Peyer's patch (tissue), 4 donors: ENCODE results near the gene LARGE2.

Experiments
- POLR2A ChIP-seq, 2 donors: fragments of 450-650 bp; IDR thresholded peaks; one replicate each; pipeline ENCODE4 v1.5.1; 2017; ENCODE audit warnings: antibody characterized with exemption in 2 of 2, mild to moderate bottlenecking in 2 of 2, moderate library complexity in 2 of 2
- TF ChIP-seq, protein P1 (sequence below), 6 experiments: fragments of 450-650 bp in 4 of 6; fragments of 200-600 bp in 2 of 6; sonication (generic) in 1 of 6; IDR thresholded peaks; one replicate each; pipeline ENCODE4 v1.5.1; 2017 to 2019; ENCODE audit warnings: antibody characterized with exemption in 6 of 6, mild to moderate bottlenecking in 3 of 6, moderate library complexity in 1 of 6

DNA sequence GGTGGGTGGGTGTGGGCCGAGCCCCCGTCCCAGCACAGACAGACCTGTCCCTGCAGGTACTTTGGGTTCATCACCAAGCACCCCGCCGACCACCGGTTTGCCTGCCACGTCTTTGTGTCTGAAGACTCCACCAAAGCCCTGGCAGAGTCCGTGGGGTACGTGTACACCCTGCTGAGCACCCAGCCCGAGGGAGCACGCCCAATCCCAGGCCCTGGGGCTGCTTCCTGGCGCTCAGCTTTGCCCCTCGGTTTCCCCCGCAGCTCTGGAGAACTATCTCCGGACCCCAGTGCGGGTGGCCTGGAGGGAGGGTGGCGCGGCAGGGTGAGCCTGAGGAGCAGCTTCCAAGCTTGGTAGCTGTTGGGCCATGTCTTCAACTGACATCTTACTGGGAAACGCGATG lies 17.4 kb upstream of the LARGE2 start:
- TF ChIP-seq, protein P1, sequence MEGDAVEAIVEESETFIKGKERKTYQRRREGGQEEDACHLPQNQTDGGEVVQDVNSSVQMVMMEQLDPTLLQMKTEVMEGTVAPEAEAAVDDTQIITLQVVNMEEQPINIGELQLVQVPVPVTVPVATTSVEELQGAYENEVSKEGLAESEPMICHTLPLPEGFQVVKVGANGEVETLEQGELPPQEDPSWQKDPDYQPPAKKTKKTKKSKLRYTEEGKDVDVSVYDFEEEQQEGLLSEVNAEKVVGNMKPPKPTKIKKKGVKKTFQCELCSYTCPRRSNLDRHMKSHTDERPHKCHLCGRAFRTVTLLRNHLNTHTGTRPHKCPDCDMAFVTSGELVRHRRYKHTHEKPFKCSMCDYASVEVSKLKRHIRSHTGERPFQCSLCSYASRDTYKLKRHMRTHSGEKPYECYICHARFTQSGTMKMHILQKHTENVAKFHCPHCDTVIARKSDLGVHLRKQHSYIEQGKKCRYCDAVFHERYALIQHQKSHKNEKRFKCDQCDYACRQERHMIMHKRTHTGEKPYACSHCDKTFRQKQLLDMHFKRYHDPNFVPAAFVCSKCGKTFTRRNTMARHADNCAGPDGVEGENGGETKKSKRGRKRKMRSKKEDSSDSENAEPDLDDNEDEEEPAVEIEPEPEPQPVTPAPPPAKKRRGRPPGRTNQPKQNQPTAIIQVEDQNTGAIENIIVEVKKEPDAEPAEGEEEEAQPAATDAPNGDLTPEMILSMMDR (IDR thresholded peaks at IDR 0.05) = no peak
- no peak for TF ChIP-seq POLR2A (IDR thresholded peaks at IDR 0.05)
